ENCODE results near the gene SH2D5.

The SH2D5 gene

DNA sequence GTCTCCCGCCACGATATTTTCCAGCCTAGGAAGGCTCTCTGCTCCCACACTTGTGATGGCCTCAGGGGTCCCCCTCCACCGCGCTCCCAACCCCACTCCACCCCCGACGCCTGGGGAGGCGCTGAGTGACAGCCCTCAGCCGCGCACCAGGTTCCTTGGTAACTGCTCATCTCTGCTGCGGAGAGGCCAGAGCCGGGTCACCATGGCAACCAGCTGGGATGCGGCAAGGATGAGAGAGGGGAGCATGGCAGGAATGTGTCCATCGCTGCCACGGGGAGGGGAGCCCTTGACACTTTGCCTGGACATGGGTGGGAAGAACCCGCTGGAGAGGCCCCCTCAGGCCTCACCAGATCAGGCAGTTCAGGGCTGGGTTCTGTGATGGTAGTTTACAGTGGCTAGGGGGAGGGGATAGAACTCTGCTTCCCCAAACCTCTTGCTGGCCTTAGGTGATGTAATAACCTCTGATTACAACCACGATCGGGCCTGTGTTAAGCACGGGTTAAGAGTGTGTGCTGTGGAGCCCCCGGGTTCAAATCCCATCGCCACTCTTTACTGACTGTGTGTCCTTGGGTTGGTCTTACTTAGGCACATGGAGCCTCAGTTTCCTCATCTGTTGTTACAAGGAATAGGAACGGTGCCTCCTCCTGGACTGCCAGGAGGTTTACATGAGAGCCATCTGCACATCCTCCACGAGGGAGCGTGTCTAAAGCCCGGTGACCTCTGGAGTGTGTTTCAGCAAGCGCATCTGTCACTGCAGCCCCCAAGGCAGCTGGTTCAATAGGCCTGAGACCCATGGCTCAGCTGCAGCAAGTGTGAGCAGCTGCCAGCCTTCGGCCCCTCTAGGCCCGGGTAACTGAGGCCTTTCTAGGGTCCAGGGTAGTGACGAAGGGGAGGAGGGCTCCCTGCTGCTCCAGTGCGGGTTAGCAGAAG lies 21.0 kb downstream of the SH2D5 start:
- no peak for TF ChIP-seq GABPA (IDR thresholded peaks at IDR 0.05; ENCODE audit: low read depth)
- no peak for TF ChIP-seq POLR2AphosphoS5 (IDR thresholded peaks at IDR 0.05; ENCODE audit: low read depth)
- TF ChIP-seq, protein P1, sequence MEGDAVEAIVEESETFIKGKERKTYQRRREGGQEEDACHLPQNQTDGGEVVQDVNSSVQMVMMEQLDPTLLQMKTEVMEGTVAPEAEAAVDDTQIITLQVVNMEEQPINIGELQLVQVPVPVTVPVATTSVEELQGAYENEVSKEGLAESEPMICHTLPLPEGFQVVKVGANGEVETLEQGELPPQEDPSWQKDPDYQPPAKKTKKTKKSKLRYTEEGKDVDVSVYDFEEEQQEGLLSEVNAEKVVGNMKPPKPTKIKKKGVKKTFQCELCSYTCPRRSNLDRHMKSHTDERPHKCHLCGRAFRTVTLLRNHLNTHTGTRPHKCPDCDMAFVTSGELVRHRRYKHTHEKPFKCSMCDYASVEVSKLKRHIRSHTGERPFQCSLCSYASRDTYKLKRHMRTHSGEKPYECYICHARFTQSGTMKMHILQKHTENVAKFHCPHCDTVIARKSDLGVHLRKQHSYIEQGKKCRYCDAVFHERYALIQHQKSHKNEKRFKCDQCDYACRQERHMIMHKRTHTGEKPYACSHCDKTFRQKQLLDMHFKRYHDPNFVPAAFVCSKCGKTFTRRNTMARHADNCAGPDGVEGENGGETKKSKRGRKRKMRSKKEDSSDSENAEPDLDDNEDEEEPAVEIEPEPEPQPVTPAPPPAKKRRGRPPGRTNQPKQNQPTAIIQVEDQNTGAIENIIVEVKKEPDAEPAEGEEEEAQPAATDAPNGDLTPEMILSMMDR (IDR thresholded peaks at IDR 0.05; ENCODE audit: insufficient read depth, low read length) = no peak
- no peak for TF ChIP-seq SPI1 (IDR thresholded peaks at IDR 0.05; ENCODE audit: borderline replicate concordance, low read depth)
- TF ChIP-seq, protein P2, sequence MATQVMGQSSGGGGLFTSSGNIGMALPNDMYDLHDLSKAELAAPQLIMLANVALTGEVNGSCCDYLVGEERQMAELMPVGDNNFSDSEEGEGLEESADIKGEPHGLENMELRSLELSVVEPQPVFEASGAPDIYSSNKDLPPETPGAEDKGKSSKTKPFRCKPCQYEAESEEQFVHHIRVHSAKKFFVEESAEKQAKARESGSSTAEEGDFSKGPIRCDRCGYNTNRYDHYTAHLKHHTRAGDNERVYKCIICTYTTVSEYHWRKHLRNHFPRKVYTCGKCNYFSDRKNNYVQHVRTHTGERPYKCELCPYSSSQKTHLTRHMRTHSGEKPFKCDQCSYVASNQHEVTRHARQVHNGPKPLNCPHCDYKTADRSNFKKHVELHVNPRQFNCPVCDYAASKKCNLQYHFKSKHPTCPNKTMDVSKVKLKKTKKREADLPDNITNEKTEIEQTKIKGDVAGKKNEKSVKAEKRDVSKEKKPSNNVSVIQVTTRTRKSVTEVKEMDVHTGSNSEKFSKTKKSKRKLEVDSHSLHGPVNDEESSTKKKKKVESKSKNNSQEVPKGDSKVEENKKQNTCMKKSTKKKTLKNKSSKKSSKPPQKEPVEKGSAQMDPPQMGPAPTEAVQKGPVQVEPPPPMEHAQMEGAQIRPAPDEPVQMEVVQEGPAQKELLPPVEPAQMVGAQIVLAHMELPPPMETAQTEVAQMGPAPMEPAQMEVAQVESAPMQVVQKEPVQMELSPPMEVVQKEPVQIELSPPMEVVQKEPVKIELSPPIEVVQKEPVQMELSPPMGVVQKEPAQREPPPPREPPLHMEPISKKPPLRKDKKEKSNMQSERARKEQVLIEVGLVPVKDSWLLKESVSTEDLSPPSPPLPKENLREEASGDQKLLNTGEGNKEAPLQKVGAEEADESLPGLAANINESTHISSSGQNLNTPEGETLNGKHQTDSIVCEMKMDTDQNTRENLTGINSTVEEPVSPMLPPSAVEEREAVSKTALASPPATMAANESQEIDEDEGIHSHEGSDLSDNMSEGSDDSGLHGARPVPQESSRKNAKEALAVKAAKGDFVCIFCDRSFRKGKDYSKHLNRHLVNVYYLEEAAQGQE (IDR thresholded peaks at IDR 0.05; ENCODE audit: insufficient replicate concordance, low read depth) = no peak
- Histone ChIP-seq H3K4me3 (replicated peaks; ENCODE audit: insufficient read depth, low read length) (no peak overlapping the region), H3K27me3 (ENCODE audit: insufficient read depth, poor library complexity, severe bottlenecking) (no peaks in the 10 kb centered on the region), H3K27ac (replicated peaks) (no peak overlapping the region)
- peak in 1 of 2 experiments; percentile 79 for DNase-seq (ENCODE audit: low read depth in 1 of 2, low spot score in 1 of 2)

DNA sequence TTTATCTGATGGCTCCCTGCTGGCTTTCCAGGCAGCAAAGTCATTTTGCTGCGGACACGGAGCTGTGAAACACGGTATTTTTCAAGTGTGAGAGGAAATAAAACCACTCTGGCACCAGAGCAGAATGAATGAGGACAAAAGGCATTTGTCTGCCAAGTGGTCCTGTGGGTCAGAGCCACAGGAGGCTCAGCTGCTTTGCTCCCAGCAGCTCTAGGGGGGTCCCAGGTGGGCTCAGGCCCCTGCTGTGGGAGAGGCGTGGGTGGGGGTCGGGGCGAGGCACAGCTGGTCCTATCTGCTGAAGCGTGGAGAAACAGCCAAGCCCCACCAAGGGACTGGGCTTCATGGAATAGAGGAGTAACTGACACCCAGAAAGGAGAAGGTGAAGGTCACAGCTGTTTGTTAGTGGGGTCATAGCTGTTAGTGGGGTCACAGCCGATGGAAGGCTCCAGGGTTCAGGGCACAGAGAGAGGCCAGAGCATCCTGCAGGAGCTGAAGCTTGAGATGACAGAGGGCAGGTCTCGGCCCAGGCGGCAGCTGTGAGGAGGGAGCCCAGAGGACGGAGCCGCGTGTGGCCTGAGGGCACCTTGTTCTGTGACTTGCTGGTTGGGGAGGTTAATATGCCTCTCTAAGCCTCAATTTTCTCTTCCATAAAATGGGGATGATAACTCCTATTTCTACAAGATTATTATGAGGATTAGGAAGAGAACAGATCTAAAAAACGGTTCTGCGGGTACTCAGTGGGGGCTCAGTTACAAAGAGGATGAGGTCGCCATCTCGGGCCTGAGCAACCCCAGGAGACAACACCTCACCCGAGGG lies 21.8 kb downstream of the SH2D5 start:
- DNase-seq (ENCODE audit: low read depth in 1 of 2, low spot score in 1 of 2) = no peak
- no peaks in the 10 kb centered on the region for H3K27me3 ChIP-seq (ENCODE audit: insufficient read depth, poor library complexity, severe bottlenecking)
- H3K4me3 ChIP-seq (replicated peaks; ENCODE audit: insufficient read depth, low read length) = no peak overlapping the region
- H3K27ac ChIP-seq (replicated peaks) = no peak overlapping the region
- TF ChIP-seq, protein P1 (IDR thresholded peaks at IDR 0.05; ENCODE audit: insufficient read depth, low read length) = no peak
- TF ChIP-seq SPI1 (IDR thresholded peaks at IDR 0.05; ENCODE audit: borderline replicate concordance, low read depth) = no peak
- TF ChIP-seq GABPA (IDR thresholded peaks at IDR 0.05; ENCODE audit: low read depth) = no peak

DNA sequence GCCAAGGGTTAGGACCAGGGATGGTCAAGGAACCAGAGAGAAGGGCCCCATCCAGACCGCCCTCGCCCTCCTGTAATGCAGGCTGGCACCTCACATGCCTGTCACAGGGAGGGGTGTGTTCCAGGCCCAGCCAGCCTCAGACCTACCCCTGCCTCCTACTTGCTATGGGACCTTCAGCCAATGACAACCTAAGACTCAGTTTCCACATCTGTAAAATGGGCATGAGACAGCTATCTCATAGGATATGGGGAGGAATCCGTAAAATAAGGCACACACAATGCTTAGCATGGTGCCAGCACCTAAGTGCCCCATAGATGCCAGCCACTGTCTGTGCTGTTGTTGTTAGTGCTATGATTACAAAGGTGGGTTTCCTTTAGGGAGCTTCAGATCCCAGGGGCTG lies 22.6 kb downstream of the SH2D5 start:
- TF ChIP-seq GABPA (IDR thresholded peaks at IDR 0.05; ENCODE audit: low read depth) (no peak), SPI1 (IDR thresholded peaks at IDR 0.05; ENCODE audit: borderline replicate concordance, low read depth) (no peak), POLR2AphosphoS5 (IDR thresholded peaks at IDR 0.05; ENCODE audit: low read depth) (no peak)
- TF ChIP-seq, protein P2 (IDR thresholded peaks at IDR 0.05; ENCODE audit: insufficient replicate concordance, low read depth) = no peak
- TF ChIP-seq, protein P1 (IDR thresholded peaks at IDR 0.05; ENCODE audit: insufficient read depth, low read length) = no peak
- DNase-seq (ENCODE audit: low read depth in 1 of 2, low spot score in 1 of 2) = no peak
- Histone ChIP-seq H3K27me3 (ENCODE audit: insufficient read depth, poor library complexity, severe bottlenecking) (no peaks in the 10 kb centered on the region), H3K27ac (replicated peaks) (no peak overlapping the region), H3K4me3 (replicated peaks; ENCODE audit: insufficient read depth, low read length) (no peak overlapping the region)
